ENCODE results near the gene CPLX4. TPM values are rescaled to one million over a fixed set of nuclear protein-coding genes. Genes with fewer than 3 reads are reported as not detected.

The CPLX4 gene, protein sequence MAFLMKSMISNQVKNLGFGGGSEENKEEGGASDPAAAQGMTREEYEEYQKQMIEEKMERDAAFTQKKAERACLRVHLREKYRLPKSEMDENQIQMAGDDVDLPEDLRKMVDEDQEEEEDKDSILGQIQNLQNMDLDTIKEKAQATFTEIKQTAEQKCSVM
- not detected in 2 replicates for total RNA-seq (2014; rRNA removed; shearing (Covaris generic))

DNA sequence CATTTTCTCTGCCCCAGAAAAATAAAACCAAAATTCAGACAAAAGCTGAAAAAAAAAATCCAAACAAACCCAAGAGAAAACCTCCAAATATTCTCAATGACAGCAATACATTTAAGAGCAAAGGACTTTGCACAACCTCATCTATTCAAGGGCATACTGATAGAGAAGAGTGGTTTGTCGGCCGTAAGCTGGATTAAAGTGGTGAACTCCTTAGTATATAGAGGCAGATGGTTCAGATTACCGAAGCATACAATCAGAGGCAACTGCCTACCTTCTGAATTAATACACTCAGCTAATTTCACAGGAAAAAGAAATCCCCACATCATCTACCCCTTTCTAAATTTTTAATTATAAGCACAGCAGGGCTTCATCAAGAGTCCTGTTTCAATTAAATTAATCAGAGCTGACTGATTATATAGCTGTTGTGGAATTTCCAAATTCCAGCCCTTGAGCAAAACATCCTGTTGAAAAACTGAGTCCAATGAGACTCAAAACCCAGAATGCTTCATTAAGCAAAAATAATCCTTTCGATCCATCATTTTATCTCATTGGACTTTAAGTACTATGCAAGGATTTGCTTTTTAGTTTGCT is at the start of gene CPLX4:
Gene CPLX4 (minus strand): TSS at position 190 of the 591 bp plus-strand sequence. CDS start 187 bp downstream, at position 3.
- DNase-seq (ENCODE audit: low spot score): no peak
- in situ Hi-C loops (cut with HindIII; ENCODE audit: low sequenced_read_pairs): no loop called here

DNA sequence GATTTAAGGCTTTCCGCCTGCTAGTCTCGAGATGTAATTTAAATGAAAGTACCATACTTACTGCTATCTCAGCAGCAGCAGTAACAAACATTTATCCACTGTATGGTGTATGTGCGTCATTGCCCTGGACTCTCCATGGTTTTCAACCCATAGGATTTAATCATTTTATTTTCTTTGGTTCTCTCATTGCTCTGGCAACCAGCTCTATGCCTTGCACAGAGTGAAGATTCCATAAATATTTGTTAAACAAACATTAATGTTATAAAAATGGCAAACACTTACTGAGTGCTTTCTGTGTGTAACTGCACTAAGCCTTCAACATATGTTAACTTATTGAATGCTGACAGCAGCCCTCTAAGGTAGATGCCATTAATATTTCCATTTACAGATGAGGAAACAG is 41.9 kb upstream of the CPLX4 start:
- DNase-seq (ENCODE audit: low spot score): no peak
- in situ Hi-C loops (cut with HindIII; ENCODE audit: low sequenced_read_pairs): no loop called here

DNA sequence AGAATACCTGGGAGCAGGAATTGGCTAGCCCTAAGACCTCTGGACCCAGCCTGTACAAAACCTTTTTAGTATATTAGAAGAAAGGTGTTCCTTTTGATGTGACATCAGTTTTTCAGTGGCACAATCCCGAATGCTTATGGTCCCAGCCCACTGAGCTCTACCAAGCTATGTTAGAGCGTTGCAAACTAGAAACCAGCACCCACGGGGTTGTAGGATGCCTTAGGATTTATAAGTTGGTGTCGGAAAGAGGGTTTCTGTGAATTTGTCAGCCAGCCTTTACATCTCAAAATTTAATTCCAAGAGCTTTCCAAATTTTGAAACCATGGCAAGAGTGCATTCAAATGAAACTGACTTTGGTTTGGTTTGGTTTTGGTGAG is 41.1 kb upstream of the CPLX4 start:
- DNase-seq (ENCODE audit: low spot score): no peak
- in situ Hi-C loops (cut with HindIII; ENCODE audit: low sequenced_read_pairs): no loop called here

DNA sequence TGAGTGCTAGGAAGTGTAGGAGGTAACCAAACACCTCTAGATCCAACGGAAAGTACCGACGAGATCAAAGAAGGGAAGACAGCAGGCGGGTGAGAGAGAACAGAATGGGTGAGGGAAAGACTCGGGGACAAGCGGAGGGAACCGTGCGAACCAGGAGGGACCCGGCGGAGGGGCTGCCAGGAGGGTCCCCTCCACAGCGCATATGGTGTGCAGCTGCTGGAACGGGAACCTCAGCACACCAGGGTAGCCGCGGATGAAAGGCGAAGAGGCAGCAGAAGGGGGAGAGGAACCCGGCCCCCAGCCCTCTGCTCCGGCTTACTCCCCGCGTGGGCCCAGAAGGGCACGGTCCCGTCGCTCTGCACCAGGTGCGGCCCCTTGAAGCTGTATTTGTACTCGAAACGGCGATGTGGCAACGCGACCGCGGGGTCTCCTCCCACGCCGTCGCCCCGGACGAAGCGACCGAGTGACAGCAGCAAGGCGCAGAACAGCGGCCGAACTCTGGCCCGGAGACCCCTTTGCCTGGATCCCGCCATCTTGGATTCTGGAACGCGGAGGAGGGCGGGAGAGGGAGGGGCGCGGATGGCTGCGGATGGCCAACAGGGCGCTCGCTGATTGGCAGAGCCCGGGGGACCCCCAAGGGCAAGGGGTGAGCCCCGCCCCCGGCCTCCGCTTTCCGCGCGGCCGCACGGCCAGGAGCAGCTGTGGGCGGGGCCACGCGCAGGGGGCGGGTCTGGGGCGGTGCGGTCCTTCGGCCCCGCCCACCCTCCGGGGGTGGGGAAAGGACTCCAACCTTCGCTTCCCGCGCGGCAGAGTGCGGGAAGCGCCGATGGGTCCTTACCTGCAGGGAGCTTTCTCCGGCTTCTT is 40.5 kb upstream of the CPLX4 start, which contains the start of gene LMAN1:
Gene LMAN1 (minus strand): TSS at position 554 of the 864 bp plus-strand sequence. CDS start 21 bp downstream, at position 533.
- in situ Hi-C loops (cut with HindIII; ENCODE audit: low sequenced_read_pairs): no loop called here

DNA sequence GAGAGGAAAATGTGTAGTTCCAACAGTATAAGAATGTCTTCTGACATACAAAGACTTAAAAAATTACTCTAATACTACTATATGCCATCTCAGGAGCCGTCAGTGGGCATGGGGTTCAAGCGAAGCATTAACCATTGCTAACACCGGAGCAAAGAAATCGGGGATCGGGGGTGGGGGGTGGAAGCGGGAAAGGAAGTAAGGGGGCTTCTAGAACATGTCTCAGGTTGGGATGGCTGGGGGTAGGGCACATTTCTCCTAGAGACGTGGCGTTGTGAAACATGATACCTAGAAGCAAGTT is 39.9 kb upstream of the CPLX4 start:
- in situ Hi-C loops (cut with HindIII; ENCODE audit: low sequenced_read_pairs): no loop called here
- peak; percentile 22 for DNase-seq (ENCODE audit: low spot score)

More for the DNA sequence above, 40.5 kb upstream of the CPLX4 start, which contains the start of gene LMAN1:
- DNase-seq (ENCODE audit: low spot score): peak; percentile 97

DNA sequence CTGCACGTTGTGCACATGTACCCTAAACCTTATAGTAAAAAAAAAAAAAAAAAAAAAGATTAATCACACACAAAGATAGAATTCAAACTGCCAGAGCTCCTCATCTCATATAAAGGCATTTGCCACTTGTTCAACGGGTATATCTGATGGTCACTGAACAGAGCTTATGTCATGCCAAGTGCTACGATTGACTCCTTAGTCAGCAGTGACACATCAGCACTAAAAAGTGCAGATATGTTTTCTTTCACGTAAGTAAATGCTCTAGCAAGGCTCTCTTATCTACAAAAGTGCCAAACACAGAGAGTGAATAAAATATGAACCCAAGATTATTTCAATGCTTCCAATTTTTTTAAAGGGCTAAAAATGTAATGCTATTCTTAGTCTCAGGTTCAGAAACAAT is 39.5 kb upstream of the CPLX4 start:
- peak; percentile 30 for DNase-seq (ENCODE audit: low spot score)
- in situ Hi-C loops (cut with HindIII; ENCODE audit: low sequenced_read_pairs): no loop called here

DNA sequence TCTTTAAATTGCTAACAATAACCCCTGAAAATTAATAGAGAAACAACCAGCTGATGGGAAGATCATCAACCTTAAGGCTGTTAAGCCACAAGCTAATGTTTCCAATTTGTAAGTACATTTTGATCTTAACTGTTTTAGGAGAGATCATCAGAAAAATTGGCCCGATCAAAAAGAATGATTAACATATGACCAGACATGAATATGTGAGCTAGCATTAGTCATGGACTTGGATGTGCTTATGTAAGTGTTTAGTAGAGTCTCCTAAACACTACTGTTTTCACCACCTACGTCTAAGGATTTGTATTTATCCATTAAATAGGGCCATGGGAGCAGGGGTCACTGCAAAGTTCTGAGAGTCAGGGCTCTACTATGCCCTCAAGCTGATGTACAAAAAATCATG is 36.3 kb upstream of the CPLX4 start:
- DNase-seq (ENCODE audit: low spot score): no peak
- in situ Hi-C loops (cut with HindIII; ENCODE audit: low sequenced_read_pairs): no loop called here

DNA sequence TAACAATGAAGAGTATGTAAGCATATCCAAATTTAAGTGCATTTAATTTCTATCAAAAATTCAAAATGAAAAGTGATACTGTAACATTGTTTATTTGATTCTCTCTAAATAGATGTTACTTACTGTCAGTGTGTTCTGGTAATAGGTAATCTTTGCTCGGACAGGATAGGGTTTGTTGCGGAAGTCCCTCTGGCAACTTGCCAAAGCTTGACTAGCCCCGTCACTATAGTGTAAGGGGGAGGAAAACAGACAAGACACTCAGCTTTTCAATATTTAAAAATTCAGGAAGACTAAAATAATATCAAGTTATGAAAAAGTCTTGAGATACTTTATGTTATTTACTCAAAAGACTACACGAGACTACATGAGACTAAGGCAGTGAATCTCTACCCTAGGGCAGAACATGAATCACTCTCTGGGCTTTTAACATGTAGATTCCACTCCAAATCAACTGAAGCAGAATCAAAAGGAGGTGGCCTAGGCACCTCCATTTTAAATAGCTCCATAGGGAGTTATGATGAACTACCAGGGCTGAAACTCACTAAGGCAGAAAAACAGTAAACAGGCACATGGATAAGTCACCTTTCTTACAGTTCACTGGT is 34.7 kb upstream of the CPLX4 start:
- no peak for DNase-seq (ENCODE audit: low spot score)
- in situ Hi-C loops (cut with HindIII; ENCODE audit: low sequenced_read_pairs): no loop called here

DNA sequence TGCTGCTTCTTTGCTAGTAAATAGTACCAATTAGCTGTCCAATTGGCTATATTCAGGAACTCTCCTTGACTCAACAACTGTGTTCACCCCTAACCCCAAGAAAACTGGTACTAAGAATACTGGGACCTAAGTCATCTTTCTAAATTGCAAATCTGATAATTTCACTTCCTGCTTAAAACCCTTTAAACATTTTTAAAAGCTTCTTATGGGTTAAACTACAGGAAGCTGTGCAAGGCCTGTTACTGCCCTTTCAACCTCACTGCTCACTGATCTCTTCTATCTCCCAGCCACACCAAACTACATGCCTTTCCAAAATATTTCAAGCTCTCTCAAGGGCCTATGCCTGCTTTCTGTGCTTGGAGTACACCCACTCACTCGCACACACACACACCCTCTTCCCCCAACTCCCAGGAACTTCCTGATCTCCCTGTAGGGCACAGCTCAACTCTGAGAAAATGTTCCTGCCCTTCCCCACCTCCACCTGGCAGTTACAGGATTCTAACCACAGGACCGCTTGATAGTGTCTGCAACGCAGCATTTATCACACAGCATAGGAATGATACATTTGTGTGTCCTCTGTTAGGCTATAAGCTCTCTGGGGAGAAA is 33.9 kb upstream of the CPLX4 start:
- DNase-seq (ENCODE audit: low spot score): no peak
- in situ Hi-C loops (cut with HindIII; ENCODE audit: low sequenced_read_pairs): no loop called here

DNA sequence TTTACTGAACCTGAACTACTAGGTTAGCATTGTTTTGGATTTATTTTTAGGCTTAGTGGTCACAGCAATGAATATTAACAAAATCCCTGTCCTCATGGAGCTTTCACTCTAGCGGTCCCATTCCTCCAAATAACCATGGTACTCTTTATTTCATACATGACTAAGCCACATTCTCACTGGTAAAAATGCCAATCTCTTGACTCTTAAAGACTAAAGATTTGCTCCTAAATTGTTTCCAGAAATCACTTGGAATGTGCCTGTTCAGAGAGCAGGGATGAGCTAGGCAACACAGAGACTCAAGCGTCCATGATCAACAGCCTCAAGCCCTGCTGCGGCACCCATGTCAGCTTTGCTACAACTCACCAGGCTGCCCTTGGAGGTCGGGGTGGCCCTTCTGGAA is 27.1 kb upstream of the CPLX4 start:
- DNase-seq (ENCODE audit: low spot score): no peak
- in situ Hi-C loops (cut with HindIII; ENCODE audit: low sequenced_read_pairs): no loop called here

DNA sequence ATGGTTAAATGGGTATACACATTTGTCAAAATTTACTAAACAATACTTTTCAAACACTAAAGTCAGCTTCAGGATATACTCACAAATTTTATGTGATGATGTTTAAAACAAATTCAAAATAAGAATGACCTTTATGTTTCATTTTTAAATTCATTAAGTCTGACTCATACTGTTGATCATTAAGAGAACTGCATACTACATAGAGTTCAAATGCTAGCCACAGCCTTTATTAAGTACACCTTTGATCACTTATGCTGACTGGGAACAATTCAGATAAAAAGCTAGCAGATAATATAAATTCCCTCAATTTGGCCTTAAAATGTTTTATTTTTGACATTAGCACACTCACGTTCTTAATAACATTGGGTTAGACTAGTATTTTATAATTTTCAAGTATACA is 26.5 kb upstream of the CPLX4 start:
- in situ Hi-C loops (cut with HindIII; ENCODE audit: low sequenced_read_pairs): no loop called here
- no peak for DNase-seq (ENCODE audit: low spot score)

DNA sequence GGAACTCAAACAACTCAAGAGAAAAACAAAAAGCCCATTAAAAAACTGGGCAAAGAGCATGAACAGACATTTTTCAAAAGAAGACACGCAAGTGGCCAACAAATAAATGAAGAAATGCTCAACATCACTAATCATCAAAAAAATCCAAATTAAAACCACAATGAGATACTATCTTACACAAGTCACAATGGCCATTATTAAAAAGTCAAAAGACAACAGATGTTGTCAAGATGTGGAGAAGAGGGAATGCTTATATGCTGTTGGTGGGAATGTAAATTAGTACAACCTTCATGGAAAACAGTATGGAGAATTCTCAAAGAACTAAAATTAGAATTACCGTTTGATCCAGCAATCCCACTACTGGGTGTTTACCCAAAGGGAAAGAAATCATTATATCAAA is 25.5 kb upstream of the CPLX4 start:
- DNase-seq (ENCODE audit: low spot score): no peak
- in situ Hi-C loops (cut with HindIII; ENCODE audit: low sequenced_read_pairs): no loop called here

DNA sequence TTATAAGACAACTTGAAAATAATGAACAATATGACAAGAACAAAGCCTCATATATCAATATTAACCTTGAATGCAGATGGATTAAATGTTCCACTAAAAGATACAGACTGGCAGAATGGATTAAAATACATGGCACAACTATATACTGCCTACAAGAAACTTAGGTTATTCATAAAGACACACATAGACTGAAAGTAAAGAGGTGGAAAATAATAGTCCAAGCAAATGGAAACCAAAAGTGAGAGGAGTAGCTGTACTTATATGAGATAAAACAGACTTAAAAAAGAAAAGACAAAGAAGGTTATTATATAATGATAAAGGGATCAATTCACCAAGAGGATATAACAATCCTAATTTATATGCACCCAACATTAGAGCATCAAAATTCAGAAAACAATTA is 22.4 kb upstream of the CPLX4 start:
- DNase-seq (ENCODE audit: low spot score): no peak
- in situ Hi-C loops (cut with HindIII; ENCODE audit: low sequenced_read_pairs): no loop called here

DNA sequence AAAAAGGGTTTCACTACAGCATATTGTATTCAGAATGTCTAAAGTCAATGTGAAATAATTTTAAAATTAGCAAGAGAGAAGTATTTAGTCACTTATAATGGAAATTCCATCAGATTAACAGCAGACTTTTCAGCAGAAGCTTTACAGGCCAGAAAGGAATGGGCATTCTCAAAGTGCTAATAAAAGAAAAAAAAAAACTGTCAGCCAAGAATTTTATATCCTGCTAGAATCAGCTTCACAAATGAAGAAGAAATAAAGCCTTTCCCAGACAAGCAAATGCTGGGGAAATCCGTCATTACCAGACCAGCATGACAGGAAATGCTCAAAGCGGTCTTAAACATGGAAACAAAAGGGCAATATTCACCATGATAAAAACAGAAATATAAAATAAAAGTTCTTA is 21.9 kb upstream of the CPLX4 start:
- no peak for DNase-seq (ENCODE audit: low spot score)
- in situ Hi-C loops (cut with HindIII; ENCODE audit: low sequenced_read_pairs): no loop called here

DNA sequence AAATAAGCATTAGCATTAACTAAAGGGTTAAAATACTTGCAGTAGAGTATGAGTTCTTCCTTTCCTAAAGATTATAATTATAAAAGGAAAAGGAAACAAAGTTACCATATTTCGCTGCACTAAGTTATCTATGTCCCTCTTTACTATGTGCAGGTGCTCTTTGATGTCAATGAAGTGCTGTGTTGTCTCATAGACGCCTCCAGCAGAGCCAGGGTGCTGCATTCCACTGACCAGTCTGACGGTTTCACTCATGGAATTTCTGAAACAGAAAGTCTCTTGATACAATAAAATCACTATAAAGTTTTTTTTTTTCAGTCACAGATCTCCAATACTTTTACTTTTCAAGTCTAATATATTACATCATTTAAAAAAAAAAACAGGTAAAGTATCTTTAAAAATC is 14.5 kb upstream of the CPLX4 start:
- DNase-seq (ENCODE audit: low spot score): no peak
- in situ Hi-C loops (cut with HindIII; ENCODE audit: low sequenced_read_pairs): no loop called here

DNA sequence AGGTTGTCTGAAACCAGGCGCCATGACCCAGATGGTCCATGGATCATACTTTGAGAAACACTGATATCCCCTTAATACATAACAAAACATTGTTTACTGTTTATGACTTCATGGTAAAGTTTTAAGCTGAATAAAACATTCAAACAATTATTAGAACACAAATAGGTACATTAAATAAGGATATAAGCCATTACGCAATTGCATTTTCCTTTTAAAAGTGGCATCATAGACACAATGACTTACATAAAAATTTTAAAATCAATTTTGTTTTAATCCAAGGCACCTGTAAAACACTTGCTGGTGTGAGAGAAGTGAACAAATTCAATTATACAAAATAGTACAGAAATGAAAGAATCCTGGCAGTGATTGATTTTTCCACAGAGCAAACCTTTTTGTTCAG is 10.2 kb upstream of the CPLX4 start:
- in situ Hi-C loops (cut with HindIII; ENCODE audit: low sequenced_read_pairs): no loop called here
- no peak for DNase-seq (ENCODE audit: low spot score)

DNA sequence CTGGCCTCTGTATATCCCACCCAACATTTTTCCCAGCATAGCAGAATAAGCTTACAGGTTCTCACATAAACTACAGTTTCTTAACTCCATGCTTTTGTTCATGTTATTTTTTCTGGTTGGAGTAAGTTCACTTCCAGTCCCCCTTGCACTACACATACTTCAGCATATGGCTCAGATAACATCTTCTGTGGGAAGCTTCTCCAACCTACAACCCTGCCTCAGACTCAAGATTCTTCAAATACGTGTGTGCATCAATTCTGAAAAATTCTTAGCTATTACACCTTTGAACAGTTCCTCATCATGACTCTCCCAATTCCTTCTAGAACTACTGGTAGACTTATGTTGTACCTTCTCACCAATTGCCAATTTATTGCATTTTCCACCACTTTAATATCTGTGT is 7.5 kb upstream of the CPLX4 start:
- in situ Hi-C loops (cut with HindIII; ENCODE audit: low sequenced_read_pairs): no loop called here
- DNase-seq (ENCODE audit: low spot score): no peak

DNA sequence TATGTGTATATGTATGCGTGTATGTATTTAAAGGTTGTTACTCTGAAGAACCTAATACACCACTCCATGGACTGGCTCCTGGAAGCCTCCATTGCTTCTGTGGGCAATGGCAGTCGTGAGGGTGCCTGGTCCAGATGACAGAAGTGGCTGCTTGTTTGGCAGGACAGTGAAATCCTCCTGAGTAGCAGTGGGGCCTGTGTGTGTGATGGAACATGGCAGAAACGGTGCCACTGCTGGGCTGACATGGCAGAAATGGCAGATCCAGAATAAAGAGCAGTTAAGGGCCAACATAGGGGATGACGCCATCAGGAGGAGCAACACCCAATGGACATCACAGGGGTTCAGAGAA is 6.1 kb upstream of the CPLX4 start:
- in situ Hi-C loops (cut with HindIII; ENCODE audit: low sequenced_read_pairs): no loop called here
- no peak for DNase-seq (ENCODE audit: low spot score)

DNA sequence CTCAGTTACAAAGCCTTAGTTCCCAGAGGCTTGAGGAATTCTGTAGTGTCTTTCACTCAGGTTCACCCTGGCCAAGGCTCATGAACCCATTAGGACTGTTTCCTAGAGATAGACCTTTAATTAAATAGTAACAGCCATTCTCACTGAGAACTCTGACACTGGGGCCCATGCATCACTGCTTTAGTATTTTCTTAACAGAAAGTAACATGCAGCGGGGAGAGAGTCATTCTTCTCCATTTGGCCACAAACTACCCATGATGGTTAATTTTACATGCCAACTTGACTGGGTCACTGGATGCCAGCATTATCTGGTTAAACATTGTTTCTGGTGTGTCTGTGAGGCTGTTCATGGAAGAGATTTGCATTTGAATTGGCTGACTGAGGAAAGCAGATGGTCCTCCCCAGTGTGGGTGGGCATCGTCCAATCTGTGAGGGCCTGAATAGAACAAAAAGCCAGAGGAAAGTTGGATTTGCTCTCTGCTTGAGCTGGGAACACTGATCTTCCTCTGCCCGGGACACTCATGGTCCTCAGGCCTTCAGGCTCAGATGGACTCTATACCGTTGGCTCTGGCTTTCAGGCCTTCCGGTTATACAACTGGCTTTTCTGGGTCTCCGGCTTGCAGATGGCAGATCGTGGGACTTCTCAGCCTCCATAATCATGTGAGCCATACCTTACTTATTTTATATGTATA is 5.6 kb upstream of the CPLX4 start:
- peak; percentile 39 for DNase-seq (ENCODE audit: low spot score)
- in situ Hi-C loops (cut with HindIII; ENCODE audit: low sequenced_read_pairs): no loop called here
